HUES64 (cell line): ENCODE results near the gene GAB1.

Source experiments
- H3K27ac ChIP-seq: 2 replicates; pipeline ENCODE4 v1.7.0; 2013; ENCODE audit warnings: low read depth, low read length, inconsistent platforms
- H3K27me3 ChIP-seq: 2 replicates; pipeline ENCODE4 v1.6.1; 2013; ENCODE audit warnings: mild to moderate bottlenecking, low read length; ENCODE audit not compliant: insufficient read depth
- H3K36me3 ChIP-seq: 2 replicates; pipeline ENCODE4 v1.6.1; 2013; ENCODE audit warnings: mild to moderate bottlenecking, low read length; ENCODE audit not compliant: insufficient read depth
- H3K4me1 ChIP-seq: 2 replicates; pipeline ENCODE4 v1.6.1; 2013; ENCODE audit warnings: mild to moderate bottlenecking, low read length, moderate library complexity; ENCODE audit not compliant: insufficient read depth
- H3K4me3 ChIP-seq: 2 replicates; pipeline ENCODE4 v1.5.1; 2013; ENCODE audit warnings: mild to moderate bottlenecking, low read length, moderate library complexity
- H3K9ac ChIP-seq: 2 replicates; pipeline ENCODE4 v1.6.1; 2013; ENCODE audit warnings: mild to moderate bottlenecking, low read depth, low read length
- H3K9me3 ChIP-seq: 2 replicates; pipeline ENCODE4 v1.6.1; 2013; ENCODE audit warnings: low read depth, low read length; ENCODE audit not compliant: insufficient read depth
- WGBS: fragments of 150-250, 120-280 bp; methylation state at CpG from one replicate; pipeline ENCODE4 v1.1.7; 2013; ENCODE audit warnings: missing lambda C conversion rate; 5-methylcytosine and 5-hydroxymethylcytosine counted together

The GAB1 gene

GRCh38 chr4:143403553-143403820 is 66.8 kb downstream of the GAB1 start:
- WGBS = 93% methylated on average over 4 of the region's 4 CpGs
- no peaks in the 10 kb centered on the region for H3K36me3 ChIP-seq
- no peak overlapping the region for H3K27ac ChIP-seq
- no peaks in the 10 kb centered on the region for H3K27me3 ChIP-seq
- H3K4me1 ChIP-seq = peaks cover 14% of the 10 kb centered on the region
- H3K9ac ChIP-seq = no peak overlapping the region
- no peaks in the 10 kb centered on the region for H3K9me3 ChIP-seq
- no peak overlapping the region for H3K4me3 ChIP-seq

DNA sequence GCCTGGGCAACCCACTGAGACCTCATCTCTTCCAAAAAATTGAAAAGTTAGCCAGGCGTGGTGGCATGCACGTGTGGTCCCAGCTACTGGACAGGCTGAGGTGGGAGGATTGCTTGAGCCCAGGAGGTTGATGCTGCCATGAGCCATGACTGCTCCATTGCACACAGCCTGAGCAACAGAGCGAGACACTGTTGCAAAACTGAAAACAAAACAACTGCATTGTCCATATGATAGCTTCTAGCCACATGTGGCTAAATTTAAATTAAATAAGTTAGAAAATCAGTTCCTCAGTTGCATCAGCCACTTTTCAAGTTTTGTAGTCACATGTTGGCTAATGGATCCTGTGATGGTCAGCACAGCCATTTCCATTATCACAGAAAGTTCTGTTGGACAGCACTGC is 67.9 kb downstream of the GAB1 start:
- Histone ChIP-seq H3K9ac (no peak overlapping the region), H3K4me1 (peaks cover 12% of the 10 kb centered on the region)
- 92% methylated on average over 3 of the region's 3 CpGs for WGBS

GRCh38 chr4:143405075-143405730 is 68.5 kb downstream of the GAB1 start:
- Histone ChIP-seq H3K4me3 (no peak overlapping the region), H3K9ac (no peak overlapping the region), H3K27ac (no peak overlapping the region), H3K36me3 (no peaks in the 10 kb centered on the region), H3K9me3 (no peaks in the 10 kb centered on the region), H3K4me1 (peaks cover 12% of the 10 kb centered on the region), H3K27me3 (no peaks in the 10 kb centered on the region)
- WGBS = 100% methylated on average over 2 of the region's 3 CpGs

More for the DNA sequence above, 67.9 kb downstream of the GAB1 start:
- H3K27me3 ChIP-seq = no peaks in the 10 kb centered on the region
- no peak overlapping the region for H3K27ac ChIP-seq
- H3K4me3 ChIP-seq = no peak overlapping the region
- H3K36me3 ChIP-seq = no peaks in the 10 kb centered on the region
- no peaks in the 10 kb centered on the region for H3K9me3 ChIP-seq

DNA sequence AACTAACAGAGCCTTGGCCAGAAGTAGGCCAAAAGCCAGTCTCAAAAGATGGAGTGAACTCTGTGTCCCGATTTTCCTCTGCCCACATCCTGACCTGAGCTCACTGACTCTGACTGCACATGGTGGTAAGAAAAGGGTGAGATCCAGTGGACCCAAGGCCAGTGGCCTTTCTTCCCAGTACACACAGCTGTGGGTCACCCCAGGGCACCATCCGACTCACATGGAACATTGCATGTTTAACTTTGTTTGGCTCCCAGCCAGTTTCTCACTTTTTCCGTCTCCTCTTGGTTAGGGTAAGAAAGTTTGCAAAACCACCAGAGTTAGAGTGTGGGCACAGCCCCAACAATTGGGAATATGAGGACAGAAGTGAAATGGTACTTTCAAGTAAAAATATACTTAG is 69.8 kb downstream of the GAB1 start:
- H3K27me3 ChIP-seq = no peaks in the 10 kb centered on the region
- WGBS = 93% methylated on average over 3 of the region's 3 CpGs
- H3K4me1 ChIP-seq = peaks cover 12% of the 10 kb centered on the region
- H3K9me3 ChIP-seq = no peaks in the 10 kb centered on the region
- no peaks in the 10 kb centered on the region for H3K36me3 ChIP-seq
- H3K27ac ChIP-seq = no peak overlapping the region
- H3K9ac ChIP-seq = no peak overlapping the region
- H3K4me3 ChIP-seq = no peak overlapping the region

DNA sequence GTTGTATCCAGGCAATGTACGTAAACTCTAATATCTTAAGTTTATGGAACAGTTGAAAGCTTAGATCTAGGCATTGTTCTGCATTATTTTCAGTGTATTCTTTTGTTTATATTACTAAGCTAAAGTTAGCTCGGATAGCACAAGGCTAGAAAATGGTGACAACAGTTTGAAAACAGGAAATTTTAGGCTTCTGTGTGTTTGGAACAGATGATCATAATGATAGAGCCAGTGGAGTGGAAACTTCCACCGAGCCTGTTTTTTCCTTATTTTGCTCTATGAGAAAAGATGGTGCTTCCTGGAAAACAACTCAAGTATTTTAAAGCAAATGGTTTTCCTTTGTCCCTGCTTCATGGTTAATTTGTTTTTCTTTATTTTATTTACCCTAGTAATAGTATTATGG is 70.8 kb downstream of the GAB1 start:
- 83% methylated on average over 2 of the region's 3 CpGs for WGBS
- peaks cover 12% of the 10 kb centered on the region for H3K4me1 ChIP-seq
- H3K27me3 ChIP-seq = no peaks in the 10 kb centered on the region
- H3K4me3 ChIP-seq = no peak overlapping the region
- H3K9me3 ChIP-seq = no peaks in the 10 kb centered on the region
- no peaks in the 10 kb centered on the region for H3K36me3 ChIP-seq
- no peak overlapping the region for H3K9ac ChIP-seq
- no peak overlapping the region for H3K27ac ChIP-seq

- H3K27me3 ChIP-seq = no peaks in the 10 kb centered on the region
- no peak overlapping the region for H3K27ac ChIP-seq
- no peak overlapping the region for H3K9ac ChIP-seq
- no peaks in the 10 kb centered on the region for H3K9me3 ChIP-seq
- no peak overlapping the region for H3K4me3 ChIP-seq
- H3K4me1 ChIP-seq = peaks cover 12% of the 10 kb centered on the region
- no peaks in the 10 kb centered on the region for H3K36me3 ChIP-seq
- 80% methylated on average over 1 of the region's 2 CpGs for WGBS
Observed at GRCh38 chr4:143407888-143408287, 71.2 kb downstream of the GAB1 start.

DNA sequence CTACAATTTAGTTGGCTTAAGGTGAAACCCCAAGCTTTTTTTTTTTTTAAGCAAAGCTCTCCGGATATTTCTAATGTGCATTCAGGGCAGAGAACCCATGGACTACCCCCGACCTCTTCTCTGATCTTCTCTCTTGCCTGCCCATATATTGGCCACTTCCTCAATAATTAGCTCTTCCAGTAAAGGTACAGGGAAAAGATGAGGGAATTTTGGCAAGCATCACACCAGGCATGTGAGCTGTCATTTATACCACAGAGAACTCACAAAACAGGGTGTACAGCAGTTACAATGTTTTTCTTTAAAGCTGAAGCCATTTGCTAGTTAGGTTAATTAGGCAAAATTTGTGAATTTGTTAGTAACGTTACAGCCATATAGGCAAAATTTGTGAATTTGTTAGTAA is 73.3 kb downstream of the GAB1 start:
- H3K27ac ChIP-seq = no peak overlapping the region
- H3K36me3 ChIP-seq = no peaks in the 10 kb centered on the region
- no peak overlapping the region for H3K4me3 ChIP-seq
- 89% methylated on average over 3 of the region's 3 CpGs for WGBS
- no peak overlapping the region for H3K9ac ChIP-seq
- H3K9me3 ChIP-seq = no peaks in the 10 kb centered on the region
- peaks cover 12% of the 10 kb centered on the region for H3K4me1 ChIP-seq
- H3K27me3 ChIP-seq = no peaks in the 10 kb centered on the region

DNA sequence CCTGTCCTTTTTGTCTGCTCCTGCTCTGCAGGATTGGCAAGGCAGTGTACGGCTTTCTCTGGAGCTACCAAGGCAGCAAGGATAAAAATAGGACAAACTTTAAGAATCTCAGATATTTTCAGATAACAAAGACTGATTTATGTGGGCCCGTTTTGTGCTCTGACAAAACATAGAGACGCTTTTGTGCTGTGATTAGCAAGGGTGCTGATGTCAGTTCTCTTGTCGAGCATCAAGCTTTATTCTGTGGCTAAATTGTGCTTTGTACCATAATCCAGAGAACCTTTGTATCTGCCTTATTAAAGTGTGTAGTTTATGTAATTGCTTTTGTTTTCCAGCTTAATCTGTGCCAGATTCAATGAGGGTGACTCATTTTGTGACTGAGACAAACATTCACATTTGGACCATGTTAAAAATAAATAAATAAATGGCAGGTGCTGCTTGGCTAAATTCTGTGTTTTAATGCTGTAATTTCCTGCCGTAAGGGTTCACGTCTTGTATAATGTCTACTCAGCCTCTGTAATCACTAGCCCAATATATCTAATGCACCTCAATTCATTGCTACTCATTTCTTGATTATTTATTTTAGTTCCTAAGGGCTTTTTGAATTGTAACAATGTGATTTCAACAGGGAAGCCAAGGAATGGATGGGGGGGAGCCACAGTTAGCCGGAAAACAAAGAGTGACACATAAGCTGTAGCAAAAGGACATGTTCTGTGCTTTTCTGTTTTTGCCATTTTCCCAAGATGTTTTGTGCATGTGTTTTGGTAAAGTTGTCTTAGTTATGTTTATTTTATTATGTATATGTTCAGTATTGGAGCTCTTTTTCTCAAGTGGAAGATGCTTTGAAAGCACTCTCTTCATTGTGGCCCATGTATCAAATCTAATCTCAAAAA is 75.1 kb downstream of the GAB1 start:
- H3K9me3 ChIP-seq = no peaks in the 10 kb centered on the region
- H3K9ac ChIP-seq = no peak overlapping the region
- peaks cover 10% of the 10 kb centered on the region; the same call in 1 of the 2 replicates for H3K36me3 ChIP-seq
- no peak overlapping the region for H3K27ac ChIP-seq
- H3K4me1 ChIP-seq = peaks cover 12% of the 10 kb centered on the region
- no peak overlapping the region for H3K4me3 ChIP-seq
- no peaks in the 10 kb centered on the region for H3K27me3 ChIP-seq
- WGBS = 94% methylated on average over 7 of the region's 7 CpGs

GRCh38 chr4:143412420-143412758 is 75.7 kb downstream of the GAB1 start:
- no peaks in the 10 kb centered on the region for H3K27me3 ChIP-seq
- no peaks in the 10 kb centered on the region for H3K9me3 ChIP-seq
- H3K36me3 ChIP-seq = peaks cover 14% of the 10 kb centered on the region; the same call in 1 of the 2 replicates
- H3K9ac ChIP-seq = no peak overlapping the region
- H3K4me3 ChIP-seq = no peak overlapping the region
- 90% methylated on average over 3 of the region's 3 CpGs for WGBS
- peaks cover 10% of the 10 kb centered on the region for H3K4me1 ChIP-seq
- no peak overlapping the region for H3K27ac ChIP-seq

DNA sequence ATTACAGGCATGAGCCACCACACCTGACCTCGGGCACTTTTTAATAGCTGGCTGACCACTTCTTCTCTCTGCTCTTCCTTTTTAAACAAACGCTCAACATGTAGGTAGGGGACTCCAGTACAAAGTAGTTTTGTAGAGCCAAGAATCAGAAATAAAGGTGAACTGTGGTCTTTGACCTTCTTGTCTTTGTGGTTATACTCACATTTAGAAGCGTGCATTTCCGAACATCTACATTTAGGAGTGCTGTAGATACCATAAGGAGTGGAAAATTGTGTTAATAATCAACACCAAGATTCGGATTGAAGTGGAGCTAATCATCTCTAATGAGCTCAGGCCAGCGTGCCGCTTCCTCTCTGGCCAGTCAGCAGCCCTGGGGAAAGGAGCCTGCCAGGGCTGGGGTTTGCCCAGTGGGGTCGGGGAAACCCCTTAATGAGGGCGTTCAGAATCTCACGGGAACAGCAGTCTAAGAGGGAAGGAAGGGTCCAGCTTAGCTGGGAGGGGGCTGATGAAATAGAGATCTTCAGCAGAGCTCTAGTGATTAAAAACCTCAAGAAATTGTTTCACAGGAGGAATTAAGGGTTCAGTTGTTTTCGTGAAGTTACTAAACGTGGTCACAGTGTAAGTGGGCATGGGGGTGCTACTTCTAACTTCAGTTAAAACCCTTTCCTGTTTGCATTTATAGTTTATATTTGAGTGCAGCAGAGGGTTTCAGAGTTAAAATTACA is 81.2 kb downstream of the GAB1 start:
- no peaks in the 10 kb centered on the region for H3K27me3 ChIP-seq
- H3K36me3 ChIP-seq = peaks cover 18% of the 10 kb centered on the region
- H3K9ac ChIP-seq = no peak overlapping the region
- no peak overlapping the region for H3K27ac ChIP-seq
- no peak overlapping the region for H3K4me3 ChIP-seq
- WGBS = 94% methylated on average over 12 of the region's 12 CpGs
- H3K4me1 ChIP-seq = no peaks in the 10 kb centered on the region
- H3K9me3 ChIP-seq = no peaks in the 10 kb centered on the region

GRCh38 chr4:143420227-143420626 is 83.6 kb downstream of the GAB1 start:
- Histone ChIP-seq H3K27me3 (no peaks in the 10 kb centered on the region), H3K9ac (no peak overlapping the region), H3K4me3 (no peak overlapping the region), H3K27ac (no peak overlapping the region), H3K9me3 (no peaks in the 10 kb centered on the region), H3K4me1 (no peaks in the 10 kb centered on the region), H3K36me3 (peaks cover 18% of the 10 kb centered on the region)
- 99% methylated on average over 2 of the region's 2 CpGs for WGBS
